AG08395 (cell line): ENCODE measurements around the gene C18orf63.
A peak's percentile ranks its signal among the peaks of the same experiment; 100 is the strongest.

Source experiments
- DNase-seq: peaks from one replicate; pipeline ENCODE4 v3.0.0; 2012; ENCODE audit warnings: mixed read lengths, low spot score

C18orf63 gene

GRCh38 chr18:74376523-74376922 lies 60.9 kb downstream of the C18orf63 start:
- DNase-seq, result no peak

GRCh38 chr18:74377776-74378175 lies 62.1 kb downstream of the C18orf63 start:
- DNase-seq, result no peak

GRCh38 chr18:74378179-74378682 lies 62.6 kb downstream of the C18orf63 start:
- DNase-seq, result peak; percentile 83

GRCh38 chr18:74380916-74381315 lies 65.3 kb downstream of the C18orf63 start:
- DNase-seq, result no peak

- no peak for DNase-seq
Measured at GRCh38 chr18:74381621-74382295, 66.1 kb downstream of the C18orf63 start.

- no peak for DNase-seq
Measured at GRCh38 chr18:74382481-74383017, 66.9 kb downstream of the C18orf63 start.

- no peak for DNase-seq
Measured at GRCh38 chr18:74387383-74387782, 71.7 kb downstream of the C18orf63 start.

- no peak for DNase-seq
Measured at GRCh38 chr18:74388227-74388626, 72.6 kb downstream of the C18orf63 start.

GRCh38 chr18:74389171-74389927 lies 73.7 kb downstream of the C18orf63 start:
- no peak for DNase-seq

- no peak for DNase-seq
Measured at GRCh38 chr18:74389991-74390390, 74.4 kb downstream of the C18orf63 start.

GRCh38 chr18:74390900-74391299 lies 75.3 kb downstream of the C18orf63 start:
- no peak for DNase-seq

GRCh38 chr18:74392323-74392722 lies 76.7 kb downstream of the C18orf63 start:
- DNase-seq, result no peak

- DNase-seq, result no peak
Measured at GRCh38 chr18:74395006-74395405, 79.4 kb downstream of the C18orf63 start.

GRCh38 chr18:74395648-74396154 lies 80.1 kb downstream of the C18orf63 start:
- no peak for DNase-seq

- no peak for DNase-seq
Measured at GRCh38 chr18:74396171-74397169, 80.8 kb downstream of the C18orf63 start.

GRCh38 chr18:74397572-74397971 lies 81.9 kb downstream of the C18orf63 start:
- DNase-seq, result no peak

- DNase-seq, result no peak
Measured at GRCh38 chr18:74399091-74399887, 83.7 kb downstream of the C18orf63 start.

- DNase-seq, result no peak
Measured at GRCh38 chr18:74400813-74401212, 85.2 kb downstream of the C18orf63 start.

- DNase-seq, result no peak
Measured at GRCh38 chr18:74402806-74403433, 87.3 kb downstream of the C18orf63 start.

- no peak for DNase-seq
Measured at GRCh38 chr18:74407888-74408287, 92.2 kb downstream of the C18orf63 start.
